Measurements from ENCODE around the gene HSPB1.
"Not testable (repeated sequence)": the region's sequence is repeated elsewhere in the genome, so short reads cannot be mapped to it uniquely, and the experiment has no call there.

The HSPB1 gene

DNA sequence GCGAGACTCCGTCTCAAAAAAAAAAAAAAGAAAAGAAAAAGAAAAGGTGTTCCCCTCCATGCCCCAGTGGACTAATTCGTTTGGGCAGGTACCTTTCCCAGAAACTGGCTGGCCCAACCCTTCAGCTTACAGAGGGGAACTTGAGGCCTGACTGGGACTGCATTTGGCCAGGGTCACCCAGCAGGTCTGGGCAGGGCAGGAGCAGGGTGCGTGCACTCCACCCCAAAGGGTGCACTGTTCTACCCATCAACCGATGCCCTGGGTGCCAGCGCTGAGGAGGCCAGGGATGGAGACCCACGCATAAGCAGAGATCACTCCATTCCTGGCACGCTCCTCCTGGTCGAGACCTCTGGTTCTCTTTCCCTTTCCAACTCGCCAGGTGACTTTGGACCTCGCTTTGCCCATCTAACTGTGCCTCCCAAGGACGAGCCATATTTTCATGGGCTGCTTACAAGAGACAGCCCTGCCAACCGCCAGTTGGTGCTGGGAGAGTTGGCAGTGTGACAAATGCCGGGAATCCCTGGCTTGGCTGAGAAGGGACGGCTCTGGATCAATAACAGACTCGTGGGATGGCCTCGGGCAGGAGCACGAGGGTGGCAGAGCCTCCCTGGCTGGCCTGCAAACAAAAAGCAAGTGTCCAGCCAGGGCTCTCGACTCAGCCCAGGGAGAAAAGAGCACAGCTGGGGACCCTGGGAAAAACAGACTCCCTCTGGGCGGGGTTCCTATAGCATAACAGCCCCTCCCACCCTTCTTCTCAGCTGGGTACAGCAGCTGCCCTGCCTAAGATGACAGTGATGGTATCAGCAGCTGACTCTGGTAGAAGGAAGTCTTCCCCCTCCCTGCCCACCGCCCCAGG, 7.9 kb downstream of the HSPB1 start:
- no peak for DNase-seq
- no peaks in the 10 kb centered on the region for H3K9me3 Mint-ChIP-seq
- H3K36me3 Mint-ChIP-seq (ENCODE audit: low read depth): no peaks in the 10 kb centered on the region
- no peak overlapping the region for H3K4me3 Mint-ChIP-seq
- H3K27ac Mint-ChIP-seq: no peak overlapping the region
- H3K27me3 Mint-ChIP-seq: no peaks in the 10 kb centered on the region
- H3K4me1 Mint-ChIP-seq: peaks cover 4% of the 10 kb centered on the region
- ATAC-seq: no peak

GRCh38 chr7:76311838-76312237, 9.4 kb downstream of the HSPB1 start:
- DNase-seq; H3K27me3 Mint-ChIP-seq; H3K27ac Mint-ChIP-seq; H3K4me1 Mint-ChIP-seq; H3K4me3 Mint-ChIP-seq; H3K9me3 Mint-ChIP-seq; ATAC-seq; H3K36me3 Mint-ChIP-seq (ENCODE audit: low read depth): not testable (repeated sequence)

DNA sequence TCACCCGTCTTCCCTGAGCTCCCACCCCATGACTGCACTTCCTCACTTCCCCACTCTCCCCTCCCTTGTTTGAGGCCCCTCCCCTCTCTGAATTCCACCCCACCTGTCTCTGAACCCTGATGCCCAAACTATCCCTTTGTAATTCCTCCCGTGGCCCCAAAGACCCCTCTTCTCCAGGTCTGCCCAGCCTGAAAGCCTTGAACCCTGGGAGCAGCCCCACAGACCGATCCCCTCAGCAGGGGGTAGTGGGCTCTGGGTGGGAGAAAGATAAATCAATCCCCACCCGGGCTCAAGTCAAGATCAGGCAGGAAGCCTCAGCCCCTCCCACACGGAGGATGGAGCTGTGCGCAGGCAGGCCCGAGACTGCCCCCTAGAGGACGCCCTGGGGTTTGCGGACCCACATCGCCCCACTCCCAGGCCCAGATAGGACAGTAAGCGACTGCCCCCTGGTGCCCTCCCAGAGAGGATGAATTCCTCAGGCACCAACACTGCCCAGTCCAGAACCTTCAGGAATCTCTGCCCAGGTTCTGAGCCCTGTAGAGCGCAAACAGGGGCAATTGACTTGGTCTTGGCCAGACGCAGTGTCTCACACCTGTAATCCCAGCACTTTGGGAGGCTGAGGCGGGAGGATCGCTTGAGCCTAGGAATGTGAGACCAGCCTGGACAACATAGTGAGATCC, 11.7 kb downstream of the HSPB1 start:
- peaks cover 20% of the 10 kb centered on the region for H3K4me1 Mint-ChIP-seq
- H3K36me3 Mint-ChIP-seq (ENCODE audit: low read depth): no peaks in the 10 kb centered on the region
- ATAC-seq (peak; percentile 47), DNase-seq (peak; percentile 99)
- no peak overlapping the region for H3K4me3 Mint-ChIP-seq
- no peaks in the 10 kb centered on the region for H3K27me3 Mint-ChIP-seq
- no peak overlapping the region for H3K27ac Mint-ChIP-seq
- no peaks in the 10 kb centered on the region for H3K9me3 Mint-ChIP-seq

DNA sequence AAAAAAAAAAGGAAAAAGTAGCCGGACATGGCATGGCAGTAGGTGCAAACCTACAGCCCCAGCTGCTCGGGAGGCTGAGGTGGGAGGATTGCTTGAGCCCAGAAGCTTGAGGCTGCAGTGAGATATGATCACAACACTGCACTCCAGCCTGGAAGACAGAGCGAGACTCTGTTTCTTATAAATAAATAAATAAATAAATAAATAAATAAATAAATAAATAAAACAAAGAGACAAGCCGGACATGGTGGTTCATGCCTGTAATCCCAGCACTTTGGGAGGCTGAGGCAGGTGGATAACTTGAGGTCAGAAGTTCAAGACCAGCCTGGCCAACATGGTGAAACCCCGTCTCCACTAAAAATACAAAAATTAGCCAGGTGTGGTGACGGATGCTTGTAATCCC, 12.3 kb downstream of the HSPB1 start:
- H3K27me3 Mint-ChIP-seq; DNase-seq; H3K27ac Mint-ChIP-seq; H3K9me3 Mint-ChIP-seq; H3K4me3 Mint-ChIP-seq; H3K36me3 Mint-ChIP-seq (ENCODE audit: low read depth); ATAC-seq: not testable (repeated sequence)
- H3K4me1 Mint-ChIP-seq: peaks cover 26% of the 10 kb centered on the region

- DNase-seq (no peak), ATAC-seq (no peak)
- peaks cover 29% of the 10 kb centered on the region for H3K4me1 Mint-ChIP-seq
- no peaks in the 10 kb centered on the region for H3K27me3 Mint-ChIP-seq
- no peak overlapping the region for H3K4me3 Mint-ChIP-seq
- H3K9me3 Mint-ChIP-seq: no peaks in the 10 kb centered on the region
- no peak overlapping the region for H3K27ac Mint-ChIP-seq
- H3K36me3 Mint-ChIP-seq (ENCODE audit: low read depth): no peaks in the 10 kb centered on the region
Measured at GRCh38 chr7:76315364-76315763, 12.9 kb downstream of the HSPB1 start.

DNA sequence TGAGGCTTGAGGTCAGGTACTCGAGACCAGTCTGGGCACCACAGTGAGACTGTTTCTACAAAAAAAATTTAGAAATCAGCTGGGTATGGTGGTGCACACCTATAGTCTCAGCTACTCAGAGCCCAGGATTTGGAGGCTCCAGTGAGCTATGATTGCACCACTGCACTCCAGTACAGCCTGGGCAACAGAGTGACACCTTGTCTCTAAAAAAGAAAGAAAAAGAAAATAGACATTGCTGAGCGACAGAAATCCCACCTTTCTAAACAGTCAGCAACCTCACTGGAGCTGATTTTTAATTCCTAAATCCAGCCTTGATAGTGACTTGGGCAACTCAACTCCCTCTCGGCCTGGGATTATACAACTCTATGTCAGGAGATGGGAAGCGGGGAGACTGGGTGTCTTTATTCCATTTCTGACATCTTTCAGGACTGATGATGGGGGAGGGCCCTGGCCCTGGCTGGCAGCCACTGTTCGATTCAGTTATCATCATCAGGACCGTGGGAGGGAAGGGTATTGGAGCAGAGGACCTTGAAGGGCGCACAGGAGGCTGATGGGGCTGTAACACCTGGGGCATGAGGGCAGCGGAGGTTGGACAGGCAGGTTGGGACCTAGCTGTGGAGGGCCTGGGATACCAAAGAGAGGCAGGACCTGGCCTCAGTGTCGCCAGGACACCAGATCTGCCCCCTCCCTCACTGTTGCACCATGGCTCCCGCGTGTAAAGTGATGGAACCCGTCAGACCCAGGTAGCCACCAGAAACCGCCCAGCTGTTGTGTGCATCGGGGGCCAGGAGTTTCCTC, 14.7 kb downstream of the HSPB1 start:
- DNase-seq: no peak
- no peak for ATAC-seq
- Mint-ChIP-seq H3K4me1 (peaks cover 29% of the 10 kb centered on the region), H3K4me3 (peak overlapping the region; percentile 88), H3K27ac (peak overlapping the region; percentile 94), H3K27me3 (no peaks in the 10 kb centered on the region), H3K9me3 (no peaks in the 10 kb centered on the region), H3K36me3 (ENCODE audit: low read depth) (no peaks in the 10 kb centered on the region)

DNA sequence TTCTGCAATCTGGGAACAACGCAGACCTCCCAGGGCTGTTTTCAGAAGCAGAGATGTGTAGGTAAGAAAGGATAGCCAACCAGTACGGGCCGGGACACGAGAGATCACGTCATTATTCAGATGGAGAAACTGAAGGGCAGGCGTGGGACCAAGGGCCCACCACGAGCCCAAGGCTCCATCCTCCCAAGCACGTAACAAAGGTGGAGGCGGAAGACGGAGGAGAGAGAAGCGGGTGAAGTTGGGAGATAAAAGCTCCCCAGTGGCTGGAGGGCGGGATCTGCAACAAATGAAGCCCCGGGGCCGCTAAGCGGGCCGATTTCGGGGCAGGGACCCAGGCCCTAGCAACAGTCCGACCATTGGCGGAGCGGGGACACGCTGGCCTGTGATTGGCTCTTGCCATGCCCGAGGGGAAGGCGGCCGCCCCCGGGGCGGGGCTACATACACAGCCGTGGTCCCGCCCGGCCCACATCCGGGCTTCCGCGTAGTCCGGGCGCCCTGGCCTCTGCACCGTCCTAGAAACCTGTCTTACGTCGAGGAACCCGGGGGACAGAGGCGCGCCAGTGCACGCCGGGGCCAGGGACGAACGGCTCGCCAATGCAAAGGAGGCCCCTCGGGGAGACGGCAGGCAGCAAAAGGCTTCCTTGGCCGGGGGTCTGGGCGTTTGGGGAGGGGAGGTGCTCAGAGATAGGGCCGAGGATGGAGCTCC, 15.5 kb downstream of the HSPB1 start:
- peak; percentile 97 for ATAC-seq
- H3K27me3 Mint-ChIP-seq: no peaks in the 10 kb centered on the region
- peak overlapping the region; percentile 88 for H3K4me3 Mint-ChIP-seq
- peaks cover 2% of the 10 kb centered on the region for H3K36me3 Mint-ChIP-seq (ENCODE audit: low read depth)
- peak; percentile 95 for DNase-seq
- H3K9me3 Mint-ChIP-seq: no peaks in the 10 kb centered on the region
- peak overlapping the region; percentile 94 for H3K27ac Mint-ChIP-seq
- H3K4me1 Mint-ChIP-seq: peaks cover 32% of the 10 kb centered on the region

DNA sequence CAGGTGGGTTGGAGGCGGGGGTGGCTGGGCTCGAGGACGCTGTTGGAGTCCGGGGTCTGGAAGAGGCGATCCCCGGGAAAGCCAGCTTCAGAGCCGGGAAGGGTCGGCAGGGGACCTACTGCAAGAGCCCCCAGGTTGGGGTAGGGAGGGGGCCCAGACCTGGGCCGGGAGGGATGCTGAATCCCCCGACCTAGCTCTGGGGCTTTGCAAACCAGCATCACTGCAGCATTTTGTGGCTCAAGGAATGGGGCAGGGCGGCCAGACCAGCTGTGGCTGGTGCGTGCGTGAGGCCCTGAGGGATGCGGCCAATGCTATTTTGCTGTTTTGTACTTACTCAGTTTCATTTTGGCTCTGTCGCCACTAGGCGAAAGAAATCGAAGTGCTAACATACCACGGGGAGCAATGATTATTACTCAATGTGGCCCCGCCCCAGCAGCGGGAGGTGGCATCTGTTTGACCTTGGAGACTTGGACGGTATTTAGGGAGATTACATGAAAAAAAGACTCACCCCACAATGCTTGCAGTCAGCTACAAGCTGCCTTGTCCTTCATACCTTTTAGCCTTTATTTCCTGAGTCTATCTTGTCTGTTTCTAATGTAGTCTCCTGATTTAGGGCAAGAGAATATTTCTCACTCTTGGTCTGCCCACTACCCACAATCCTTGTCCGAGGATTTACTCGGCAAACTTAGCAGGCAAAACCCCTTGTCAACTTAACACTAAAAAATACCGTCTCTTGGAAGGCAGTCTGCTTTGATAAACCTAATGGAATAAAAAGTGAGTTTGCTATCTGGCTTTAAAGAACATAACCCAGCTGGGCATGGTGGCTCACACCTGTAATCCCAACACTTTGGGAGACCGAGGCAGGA, 16.2 kb downstream of the HSPB1 start:
- peak; percentile 74 for DNase-seq
- H3K27ac Mint-ChIP-seq: peak overlapping the region; percentile 94
- H3K9me3 Mint-ChIP-seq: no peaks in the 10 kb centered on the region
- H3K36me3 Mint-ChIP-seq (ENCODE audit: low read depth): peaks cover 2% of the 10 kb centered on the region
- H3K4me1 Mint-ChIP-seq: peaks cover 32% of the 10 kb centered on the region
- no peaks in the 10 kb centered on the region for H3K27me3 Mint-ChIP-seq
- peak; percentile 42 for ATAC-seq
- H3K4me3 Mint-ChIP-seq: peak overlapping the region; percentile 88

DNA sequence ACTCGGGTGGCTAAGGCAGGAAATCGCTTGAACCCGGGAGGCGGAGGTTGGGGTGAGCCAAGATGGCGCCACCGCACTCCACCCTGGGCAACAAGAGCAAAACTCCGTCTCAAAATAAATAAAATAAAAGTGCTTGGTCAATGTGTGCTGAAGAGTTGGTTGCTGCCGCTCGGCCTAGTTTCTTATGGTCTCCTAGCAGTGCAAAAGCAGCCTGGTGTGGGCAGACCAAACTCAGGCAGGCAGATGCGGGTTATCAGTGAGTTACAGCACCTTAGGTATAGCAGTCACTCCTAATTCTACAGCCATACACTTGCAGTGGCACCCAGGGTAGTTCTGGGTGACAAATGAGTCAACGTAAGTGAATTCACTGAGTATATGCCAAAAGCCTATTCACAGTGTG, 22.6 kb downstream of the HSPB1 start:
- no peak for ATAC-seq
- Mint-ChIP-seq H3K27me3 (no peaks in the 10 kb centered on the region), H3K4me1 (peaks cover 21% of the 10 kb centered on the region), H3K27ac (no peak overlapping the region), H3K9me3 (no peaks in the 10 kb centered on the region), H3K4me3 (no peak overlapping the region), H3K36me3 (ENCODE audit: low read depth) (peaks cover 42% of the 10 kb centered on the region)
- no peak for DNase-seq

- no peak overlapping the region for H3K27ac Mint-ChIP-seq
- no peaks in the 10 kb centered on the region for H3K27me3 Mint-ChIP-seq
- peaks cover 47% of the 10 kb centered on the region for H3K36me3 Mint-ChIP-seq (ENCODE audit: low read depth)
- no peak for ATAC-seq
- no peaks in the 10 kb centered on the region for H3K9me3 Mint-ChIP-seq
- peaks cover 22% of the 10 kb centered on the region for H3K4me1 Mint-ChIP-seq
- DNase-seq: no peak
- no peak overlapping the region for H3K4me3 Mint-ChIP-seq
Measured at GRCh38 chr7:76325811-76326210, 23.3 kb downstream of the HSPB1 start.

DNA sequence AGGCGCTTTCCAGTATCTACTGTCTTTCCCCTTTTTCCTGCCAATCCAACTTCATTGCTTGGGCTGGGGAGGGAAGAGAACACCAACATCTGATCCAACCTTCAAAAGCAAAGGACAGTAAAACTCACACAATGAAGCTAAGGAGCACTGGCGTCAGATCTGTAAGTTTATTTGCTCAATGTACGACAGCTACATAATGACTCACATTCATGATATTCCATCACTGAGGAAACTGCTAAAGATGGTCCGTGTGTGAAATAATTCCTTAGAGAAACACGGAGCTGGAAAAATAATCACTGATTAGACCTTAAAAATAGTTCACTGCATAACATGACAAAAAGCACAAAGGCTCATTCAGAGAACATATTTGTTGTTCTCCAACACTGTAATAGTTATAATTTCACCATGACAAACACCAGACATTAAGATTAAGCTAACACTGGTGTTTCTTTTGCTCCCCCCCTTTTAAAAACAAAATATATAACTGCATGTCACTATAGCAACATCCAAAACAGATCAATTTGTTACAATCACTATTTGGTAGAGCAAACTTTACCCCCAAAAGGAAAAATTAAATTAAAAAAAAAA, 24.3 kb downstream of the HSPB1 start:
- Mint-ChIP-seq H3K4me1 (peaks cover 25% of the 10 kb centered on the region), H3K27ac (no peak overlapping the region), H3K9me3 (no peaks in the 10 kb centered on the region), H3K36me3 (ENCODE audit: low read depth) (peaks cover 47% of the 10 kb centered on the region), H3K4me3 (no peak overlapping the region), H3K27me3 (no peaks in the 10 kb centered on the region)
- no peak for DNase-seq
- no peak for ATAC-seq

- peak; percentile 55 for ATAC-seq
Measured at GRCh38 chr7:76327610-76328009, 25.1 kb downstream of the HSPB1 start.

DNA sequence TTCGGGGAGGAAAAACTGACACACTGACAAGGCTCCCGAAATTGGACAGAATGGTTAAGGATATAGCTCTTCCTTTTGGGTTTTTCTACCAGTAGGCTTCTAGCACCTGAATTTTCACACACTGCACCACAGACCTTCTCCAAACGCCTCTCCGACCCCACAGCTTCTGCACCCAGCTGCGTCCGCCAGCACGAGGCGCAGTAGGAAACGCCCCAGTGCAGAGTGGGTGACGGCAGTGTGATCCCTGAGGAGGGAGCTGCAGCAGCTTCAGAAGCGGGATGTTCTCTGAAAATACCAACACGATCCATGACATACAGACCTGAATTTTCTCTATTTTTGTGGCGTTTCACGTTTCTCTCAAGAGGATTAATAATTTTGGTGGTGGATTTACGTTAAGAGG, 25.9 kb downstream of the HSPB1 start:
- DNase-seq: no peak
- H3K27me3 Mint-ChIP-seq: no peaks in the 10 kb centered on the region
- no peak for ATAC-seq
- peaks cover 27% of the 10 kb centered on the region for H3K4me1 Mint-ChIP-seq
- peaks cover 53% of the 10 kb centered on the region for H3K36me3 Mint-ChIP-seq (ENCODE audit: low read depth)
- no peaks in the 10 kb centered on the region for H3K9me3 Mint-ChIP-seq
- H3K4me3 Mint-ChIP-seq: no peak overlapping the region
- H3K27ac Mint-ChIP-seq: peak overlapping the region; percentile 53

More at GRCh38 chr7:76327610-76328009, 25.1 kb downstream of the HSPB1 start:
- DNase-seq: no peak
- Mint-ChIP-seq H3K9me3 (no peaks in the 10 kb centered on the region), H3K36me3 (ENCODE audit: low read depth) (peaks cover 51% of the 10 kb centered on the region), H3K4me1 (peaks cover 29% of the 10 kb centered on the region), H3K27me3 (no peaks in the 10 kb centered on the region), H3K27ac (no peak overlapping the region), H3K4me3 (no peak overlapping the region)

All from activated naive CD8-positive, alpha-beta T cell treated with anti-CD3 and anti-CD28 coated beads, Interleukin-2, amount 50 U/mL, for 24 hours (primary cell).